ENCODE results near the gene LURAP1L. TPM values are rescaled to one million over a fixed set of nuclear protein-coding genes. Genes with fewer than 3 reads are reported as not detected.
"Not testable (repeated sequence)": the region's sequence is repeated elsewhere in the genome, so short reads cannot be mapped to it uniquely, and the experiment has no call there.

Gene LURAP1L
- total and polyA plus RNA-seq, 2 donors = 24.9 to 34.5 TPM

DNA sequence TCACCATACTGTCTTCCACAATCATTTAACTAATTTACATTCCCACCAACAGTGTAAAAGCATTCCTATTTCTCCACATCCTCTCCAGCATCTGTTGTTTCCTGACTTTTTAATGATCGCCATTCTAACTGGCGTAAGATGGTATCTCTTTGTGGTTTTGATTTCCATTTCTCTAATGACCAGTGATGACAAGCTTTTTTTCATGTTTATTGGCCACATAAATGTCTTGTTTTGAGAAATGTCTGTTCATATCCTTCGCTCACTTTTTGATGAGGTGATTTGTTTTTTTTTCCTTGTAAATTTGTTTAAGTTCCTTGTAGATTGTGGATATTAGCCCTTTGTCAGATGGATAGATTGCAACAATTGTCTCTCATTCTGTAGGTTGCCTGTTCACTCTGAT, 90.6 kb downstream of the LURAP1L start:
- not testable (repeated sequence) for H3K36me3 ChIP-seq (ENCODE audit: insufficient read depth); H3K27ac ChIP-seq (ENCODE audit: low read depth); H3K4me3 ChIP-seq (ENCODE audit: low read depth, low read length); H3K4me1 ChIP-seq (ENCODE audit: insufficient read depth); DNase-seq (ENCODE audit: extremely low spot score)
- WGBS = 94% methylated on average over 3 of the region's 3 CpGs

Small RNAs within 50 kb of the gene (small RNA-seq; reads per million reads assigned to genes)
- not detected for gene RN7SL849P

Other genes with a start within 250 kb of the LURAP1L start
- 0.48 TPM for gene TYRP1, start 81.6 kb upstream of the LURAP1L start, total RNA-seq
- 0.80 TPM for gene TYRP1, start 81.6 kb upstream of the LURAP1L start, polyA plus RNA-seq

Measured in urinary bladder (tissue), 4 donors.